ENCODE measurements around the gene DCLK1. TPM values are rescaled to one million over a fixed set of nuclear protein-coding genes. Genes with fewer than 3 reads are reported as not detected.

Gene DCLK1
- total RNA-seq, 4 donors from 2014 or later = 20.5 to 40.1 (median 28.7) TPM

DNA sequence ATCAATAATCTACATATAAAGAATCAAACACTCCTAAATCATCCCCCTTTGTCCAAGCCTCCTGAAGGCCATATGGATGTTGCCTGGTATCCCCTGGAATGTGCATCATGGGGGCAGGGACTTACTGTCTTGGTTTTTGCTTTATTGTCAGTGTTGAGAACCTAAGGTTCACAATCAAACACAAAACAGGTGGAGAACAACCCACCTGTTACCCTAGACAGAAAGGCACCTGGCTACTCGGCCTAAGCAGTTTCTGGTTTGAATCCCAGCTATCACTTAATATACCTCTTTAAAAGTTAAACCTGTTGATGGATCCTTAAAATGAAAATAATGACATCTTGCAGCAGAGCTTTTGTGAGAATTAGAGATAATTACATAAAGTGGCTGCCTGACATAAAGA is 68.9 kb downstream of the DCLK1 start:
- Histone ChIP-seq H3K36me3 (no peaks in the 10 kb centered on the region), H3K4me3 (no peak overlapping the region), H3K9me3 (no peaks in the 10 kb centered on the region), H3K27me3 (no peaks in the 10 kb centered on the region), H3K27ac (replicated peaks in 1 of 4) (no peak overlapping the region), H3K4me1 (peaks cover 0 to 13% (median 9%) of the 10 kb centered on the region in 4 donors)
- DNase-seq (ENCODE audit: extremely low spot score) = no peak
- intact Hi-C loops (cut with DNase I) = no loop called here
- TF ChIP-seq, protein P1, sequence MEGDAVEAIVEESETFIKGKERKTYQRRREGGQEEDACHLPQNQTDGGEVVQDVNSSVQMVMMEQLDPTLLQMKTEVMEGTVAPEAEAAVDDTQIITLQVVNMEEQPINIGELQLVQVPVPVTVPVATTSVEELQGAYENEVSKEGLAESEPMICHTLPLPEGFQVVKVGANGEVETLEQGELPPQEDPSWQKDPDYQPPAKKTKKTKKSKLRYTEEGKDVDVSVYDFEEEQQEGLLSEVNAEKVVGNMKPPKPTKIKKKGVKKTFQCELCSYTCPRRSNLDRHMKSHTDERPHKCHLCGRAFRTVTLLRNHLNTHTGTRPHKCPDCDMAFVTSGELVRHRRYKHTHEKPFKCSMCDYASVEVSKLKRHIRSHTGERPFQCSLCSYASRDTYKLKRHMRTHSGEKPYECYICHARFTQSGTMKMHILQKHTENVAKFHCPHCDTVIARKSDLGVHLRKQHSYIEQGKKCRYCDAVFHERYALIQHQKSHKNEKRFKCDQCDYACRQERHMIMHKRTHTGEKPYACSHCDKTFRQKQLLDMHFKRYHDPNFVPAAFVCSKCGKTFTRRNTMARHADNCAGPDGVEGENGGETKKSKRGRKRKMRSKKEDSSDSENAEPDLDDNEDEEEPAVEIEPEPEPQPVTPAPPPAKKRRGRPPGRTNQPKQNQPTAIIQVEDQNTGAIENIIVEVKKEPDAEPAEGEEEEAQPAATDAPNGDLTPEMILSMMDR (IDR thresholded peaks at IDR 0.05) = no peak
- no peak for TF ChIP-seq EP300 (IDR thresholded peaks at IDR 0.05)
- TF ChIP-seq POLR2AphosphoS5 (IDR thresholded peaks at IDR 0.05) = no peak
- no peak for TF ChIP-seq POLR2A (IDR thresholded peaks at IDR 0.05; ENCODE audit: low read depth)
- WGBS = 81% methylated on average over 1 of the region's 1 CpG

- H3K27ac ChIP-seq (replicated peaks in 1 of 4) = no peak overlapping the region
- intact Hi-C loops (cut with DNase I) = no loop called here
- 39% methylated on average over 4 of the region's 4 CpGs for WGBS
- no peaks in the 10 kb centered on the region for H3K27me3 ChIP-seq
- TF ChIP-seq POLR2AphosphoS5 (IDR thresholded peaks at IDR 0.05) = no peak
- TF ChIP-seq EP300 (IDR thresholded peaks at IDR 0.05) = no peak
- no peak for TF ChIP-seq POLR2A (IDR thresholded peaks at IDR 0.05; ENCODE audit: low read depth)
- TF ChIP-seq, protein P1 (IDR thresholded peaks at IDR 0.05) = no peak
- no peaks in the 10 kb centered on the region for H3K36me3 ChIP-seq
- no peak overlapping the region for H3K4me3 ChIP-seq
- H3K4me1 ChIP-seq = peaks cover 0 to 13% (median 9%) of the 10 kb centered on the region in 4 donors
- no peak for DNase-seq (ENCODE audit: extremely low spot score)
- H3K9me3 ChIP-seq = no peaks in the 10 kb centered on the region
Observed at GRCh38 chr13:36061621-36062020, 69.6 kb downstream of the DCLK1 start.

DNA sequence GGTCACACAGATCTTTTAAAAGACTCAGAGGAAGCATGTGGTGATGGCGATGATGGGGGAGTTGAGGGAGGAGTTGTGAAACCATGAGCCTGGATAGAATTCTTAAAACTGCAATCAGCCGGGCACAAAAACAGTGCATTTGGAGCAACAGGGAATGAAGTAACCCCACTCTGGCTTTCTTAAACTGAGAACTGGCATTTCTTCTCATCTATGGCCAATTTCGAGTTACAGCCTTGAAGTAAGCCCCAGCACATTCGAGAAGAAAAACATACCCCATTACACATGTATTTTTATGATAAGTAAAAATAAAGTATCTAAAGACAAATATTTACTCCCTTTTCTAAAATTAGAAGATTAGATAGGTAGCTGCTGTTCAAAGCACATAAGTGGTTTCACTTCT is 70.1 kb downstream of the DCLK1 start:
- intact Hi-C loops (cut with DNase I) = no loop called here
- DNase-seq (ENCODE audit: extremely low spot score) = no peak
- 74% methylated on average over 4 of the region's 4 CpGs for whole genome bisulfite sequencing
- Histone ChIP-seq H3K27ac (replicated peaks in 1 of 4) (no peak overlapping the region), H3K27me3 (no peaks in the 10 kb centered on the region), H3K9me3 (no peaks in the 10 kb centered on the region), H3K36me3 (no peaks in the 10 kb centered on the region), H3K4me3 (no peak overlapping the region), H3K4me1 (peaks cover 0 to 13% (median 9%) of the 10 kb centered on the region in 4 donors)
- TF ChIP-seq, protein P1 (IDR thresholded peaks at IDR 0.05) = no peak
- TF ChIP-seq POLR2AphosphoS5 (IDR thresholded peaks at IDR 0.05) = no peak
- no peak for TF ChIP-seq POLR2A (IDR thresholded peaks at IDR 0.05; ENCODE audit: low read depth)
- TF ChIP-seq EP300 (IDR thresholded peaks at IDR 0.05) = no peak

GRCh38 chr13:36059321-36059720 is 71.9 kb downstream of the DCLK1 start:
- no peaks in the 10 kb centered on the region for H3K9me3 ChIP-seq
- no peak overlapping the region for H3K27ac ChIP-seq (replicated peaks in 1 of 4)
- H3K4me1 ChIP-seq = peaks cover 0 to 19% (median 14%) of the 10 kb centered on the region in 4 donors
- no peaks in the 10 kb centered on the region for H3K36me3 ChIP-seq
- intact Hi-C loops (cut with DNase I) = no loop called here
- no peaks in the 10 kb centered on the region for H3K27me3 ChIP-seq
- WGBS = 46% methylated on average over 1 of the region's 1 CpG
- TF ChIP-seq, protein P1 (IDR thresholded peaks at IDR 0.05) = no peak
- TF ChIP-seq POLR2AphosphoS5 (IDR thresholded peaks at IDR 0.05) (no peak), EP300 (IDR thresholded peaks at IDR 0.05) (no peak), POLR2A (IDR thresholded peaks at IDR 0.05; ENCODE audit: low read depth) (no peak)
- no peak for DNase-seq (ENCODE audit: extremely low spot score)
- H3K4me3 ChIP-seq = no peak overlapping the region

DNA sequence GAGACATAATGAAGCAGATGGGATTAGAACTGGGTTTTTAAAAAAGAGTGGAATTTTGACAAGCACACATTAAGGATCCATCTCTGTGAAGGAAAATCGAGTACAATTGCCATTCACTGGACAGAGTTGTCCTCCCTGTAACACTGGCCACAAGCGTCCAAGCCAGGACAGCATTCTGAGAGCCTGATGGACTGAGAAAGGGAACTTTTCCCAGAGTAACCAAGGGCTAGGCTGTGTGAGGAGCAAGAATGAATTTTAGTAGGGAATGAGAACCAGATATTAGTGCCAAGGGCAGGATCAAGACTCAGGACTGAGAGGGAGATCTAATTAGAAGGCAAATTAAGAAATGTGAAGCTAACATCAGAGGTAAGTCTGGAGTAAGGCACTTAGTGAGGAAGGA is 73.1 kb downstream of the DCLK1 start:
- WGBS = 88% methylated on average over 2 of the region's 2 CpGs
- Histone ChIP-seq H3K27me3 (no peaks in the 10 kb centered on the region), H3K4me1 (peaks cover 0 to 19% (median 14%) of the 10 kb centered on the region in 4 donors), H3K27ac (replicated peaks in 1 of 4) (no peak overlapping the region), H3K9me3 (no peaks in the 10 kb centered on the region), H3K4me3 (no peak overlapping the region), H3K36me3 (no peaks in the 10 kb centered on the region)
- intact Hi-C loops (cut with DNase I) = no loop called here
- TF ChIP-seq POLR2A (IDR thresholded peaks at IDR 0.05; ENCODE audit: low read depth) (no peak), POLR2AphosphoS5 (IDR thresholded peaks at IDR 0.05) (no peak), EP300 (IDR thresholded peaks at IDR 0.05) (no peak)
- TF ChIP-seq, protein P1 (IDR thresholded peaks at IDR 0.05) = no peak
- no peak for DNase-seq (ENCODE audit: extremely low spot score)

All from esophagus muscularis mucosa (tissue), 4 donors.